Neutrophil (primary cell): ENCODE results near the gene TSPAN9.

Experiments
- H3K27ac ChIP-seq: fragments of 200-600 bp; sonication (generic); 2 replicates; pipeline ENCODE4 v1.5.1; 2016; ENCODE audit warnings: mild to moderate bottlenecking, moderate library complexity
- H3K27me3 ChIP-seq: fragments of 200-600 bp; sonication (generic); 2 replicates; pipeline ENCODE4 v1.6.0; 2016; ENCODE audit warnings: mild to moderate bottlenecking
- H3K36me3 ChIP-seq: fragments of 200-600 bp; sonication (generic); 2 replicates; pipeline ENCODE4 v1.5.1; 2017
- H3K4me1 ChIP-seq, 2 experiments: fragments of 200-600 bp in 1 of 2; sonication (generic) in 1 of 2; 1 replicate in 1 of 2; 2 replicates in 1 of 2; pipeline versions ENCODE4 v1.5.1 to v1.6.1; 2013 to 2016; ENCODE audit warnings: low read depth in 1 of 2, low read length in 1 of 2, mild to moderate bottlenecking in 1 of 2, moderate library complexity in 1 of 2; ENCODE audit not compliant: control insufficient read depth in 1 of 2, insufficient read depth in 1 of 2
- H3K4me3 ChIP-seq, 2 experiments: fragments of 200-600 bp in 1 of 2; sonication (generic) in 1 of 2; 1 replicate in 1 of 2; 2 replicates in 1 of 2; pipeline ENCODE4 v1.5.1; 2013 to 2016; ENCODE audit warnings: low read depth in 1 of 2, low read length in 1 of 2, mild to moderate bottlenecking in 1 of 2, moderate library complexity in 1 of 2
- H3K9me3 ChIP-seq: fragments of 200-600 bp; sonication (generic); 2 replicates; pipeline ENCODE4 v1.5.1; 2016
- TF ChIP-seq, protein P1 (sequence below): fragments of 200-600 bp; sonication (generic); IDR thresholded peaks from 2 replicates; pipeline ENCODE4 v1.5.1; 2016; ENCODE audit warnings: antibody characterized with exemption

The TSPAN9 gene

DNA sequence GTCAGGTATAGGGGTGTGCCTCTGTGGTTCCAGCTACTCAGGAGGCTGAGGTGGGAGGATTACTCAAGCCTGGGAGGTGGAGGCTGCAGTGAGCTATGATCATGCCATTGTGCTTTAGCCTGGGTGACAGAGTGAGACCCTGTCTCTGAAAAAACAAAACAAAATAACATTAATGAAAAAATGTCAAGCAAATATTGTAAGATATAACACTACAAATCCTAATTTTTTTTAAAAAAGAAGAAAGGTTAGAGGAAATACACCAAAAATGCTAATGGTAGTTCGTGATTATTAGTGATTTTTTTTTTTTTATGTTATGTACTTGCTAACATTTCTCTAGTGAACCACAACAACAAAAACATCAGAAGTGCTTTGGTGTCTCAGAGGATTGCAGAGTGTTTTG, 47.7 kb downstream of the TSPAN9 start:
- H3K27me3 ChIP-seq: peaks cover 97% of the 10 kb centered on the region
- no peaks in the 10 kb centered on the region for H3K9me3 ChIP-seq
- TF ChIP-seq, protein P1, sequence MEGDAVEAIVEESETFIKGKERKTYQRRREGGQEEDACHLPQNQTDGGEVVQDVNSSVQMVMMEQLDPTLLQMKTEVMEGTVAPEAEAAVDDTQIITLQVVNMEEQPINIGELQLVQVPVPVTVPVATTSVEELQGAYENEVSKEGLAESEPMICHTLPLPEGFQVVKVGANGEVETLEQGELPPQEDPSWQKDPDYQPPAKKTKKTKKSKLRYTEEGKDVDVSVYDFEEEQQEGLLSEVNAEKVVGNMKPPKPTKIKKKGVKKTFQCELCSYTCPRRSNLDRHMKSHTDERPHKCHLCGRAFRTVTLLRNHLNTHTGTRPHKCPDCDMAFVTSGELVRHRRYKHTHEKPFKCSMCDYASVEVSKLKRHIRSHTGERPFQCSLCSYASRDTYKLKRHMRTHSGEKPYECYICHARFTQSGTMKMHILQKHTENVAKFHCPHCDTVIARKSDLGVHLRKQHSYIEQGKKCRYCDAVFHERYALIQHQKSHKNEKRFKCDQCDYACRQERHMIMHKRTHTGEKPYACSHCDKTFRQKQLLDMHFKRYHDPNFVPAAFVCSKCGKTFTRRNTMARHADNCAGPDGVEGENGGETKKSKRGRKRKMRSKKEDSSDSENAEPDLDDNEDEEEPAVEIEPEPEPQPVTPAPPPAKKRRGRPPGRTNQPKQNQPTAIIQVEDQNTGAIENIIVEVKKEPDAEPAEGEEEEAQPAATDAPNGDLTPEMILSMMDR: no peak
- no peak overlapping the region for H3K27ac ChIP-seq
- H3K4me1 ChIP-seq: peaks cover 8 to 10% of the 10 kb centered on the region in 2 experiments
- no peak overlapping the region for H3K4me3 ChIP-seq
- H3K36me3 ChIP-seq: no peaks in the 10 kb centered on the region

- Histone ChIP-seq H3K27ac (no peak overlapping the region), H3K27me3 (peaks cover 97% of the 10 kb centered on the region), H3K4me1 (peaks cover 9 to 15% of the 10 kb centered on the region in 2 experiments), H3K36me3 (no peaks in the 10 kb centered on the region), H3K9me3 (no peaks in the 10 kb centered on the region), H3K4me3 (no peak overlapping the region)
- TF ChIP-seq, protein P1: no peak
These were observed 48.5 kb downstream of the TSPAN9 start for GRCh38 chr12:3125674-3126073.

DNA sequence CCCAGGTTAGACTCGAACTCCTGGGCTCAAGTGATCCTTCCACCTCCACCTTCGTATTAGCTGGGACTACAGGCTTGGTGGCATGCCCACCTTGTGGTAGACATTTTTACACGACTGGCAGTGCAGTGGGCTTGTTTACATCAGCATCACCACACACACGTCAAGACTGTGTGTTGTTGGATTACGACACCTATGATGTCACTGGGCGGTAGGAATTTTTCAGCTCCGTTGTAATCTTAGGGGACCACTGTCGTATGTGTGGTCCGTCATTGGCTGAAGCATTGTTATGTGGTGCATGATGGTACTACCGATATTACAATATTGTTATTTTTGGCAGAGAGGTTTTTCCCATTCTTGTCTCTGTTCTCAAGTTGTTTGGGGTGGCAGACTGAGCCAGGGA, 50.7 kb downstream of the TSPAN9 start:
- TF ChIP-seq, protein P1: no peak
- H3K27me3 ChIP-seq: peaks cover 100% of the 10 kb centered on the region

GRCh38 chr12:3128498-3129293, 51.5 kb downstream of the TSPAN9 start:
- Histone ChIP-seq H3K27ac (no peak overlapping the region), H3K4me3 (no peak overlapping the region), H3K27me3 (peaks cover 100% of the 10 kb centered on the region), H3K36me3 (no peaks in the 10 kb centered on the region), H3K4me1 (peaks cover 9 to 15% of the 10 kb centered on the region in 2 experiments), H3K9me3 (no peaks in the 10 kb centered on the region)
- TF ChIP-seq, protein P1: no peak

More for the DNA sequence above, 50.7 kb downstream of the TSPAN9 start:
- Histone ChIP-seq H3K36me3 (no peaks in the 10 kb centered on the region), H3K27ac (no peak overlapping the region), H3K4me3 (no peak overlapping the region), H3K4me1 (peaks cover 9 to 15% of the 10 kb centered on the region in 2 experiments), H3K9me3 (no peaks in the 10 kb centered on the region)

- Histone ChIP-seq H3K9me3 (no peaks in the 10 kb centered on the region), H3K4me3 (no peak overlapping the region), H3K36me3 (no peaks in the 10 kb centered on the region), H3K27ac (no peak overlapping the region), H3K27me3 (peaks cover 100% of the 10 kb centered on the region), H3K4me1 (peaks cover 9 to 15% of the 10 kb centered on the region in 2 experiments)
- TF ChIP-seq, protein P1: no peak
These were observed 52.3 kb downstream of the TSPAN9 start for GRCh38 chr12:3129301-3130056.
